Measurements from ENCODE around the gene ZNF816. TPM values are rescaled to one million over a fixed set of nuclear protein-coding genes. Genes with fewer than 3 reads are reported as not detected.

The ZNF816 gene
- total and polyA plus RNA-seq, 2 of the 8 experiments (the other 6 are each of a cell fraction or from before 2014, with no cell fraction given): 2.7 to 13.2 TPM

DNA sequence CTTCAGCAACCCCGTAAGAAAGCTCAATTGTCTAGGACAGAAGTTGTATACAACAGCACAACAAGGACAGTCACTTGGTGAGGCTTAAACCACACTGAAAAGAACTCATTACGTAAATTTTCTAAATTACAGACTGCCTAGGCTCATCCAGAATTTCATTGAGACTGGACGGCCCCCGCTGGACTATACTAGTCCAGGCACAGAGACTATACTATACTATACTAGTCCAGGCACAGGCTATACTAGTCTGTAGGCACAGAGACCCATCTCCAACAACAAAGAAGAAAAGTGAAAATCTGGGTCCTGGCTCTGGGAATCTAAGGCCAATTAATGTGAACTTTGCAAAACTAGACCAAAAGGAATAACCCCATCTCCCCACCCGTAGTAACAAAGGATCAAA lies 700 bp downstream of the ZNF816 start:
- no peak overlapping the region for H3K14ac ChIP-seq (ENCODE audit: insufficient read length)
- H3K79me2 ChIP-seq (ENCODE audit: control insufficient read depth in 1 of 2, insufficient read depth in 2 of 2, low read length in 2 of 2): peaks cover 0 to 25% of the 10 kb centered on the region in 2 experiments; a peak in 2 of 4 replicates
- H3K4ac ChIP-seq (replicated peaks; ENCODE audit: insufficient read length, low read depth, low read length): no peak overlapping the region
- H3K27me3 ChIP-seq (replicated peaks in 1 of 4; ENCODE audit: control insufficient read depth in 3 of 4, extremely low read depth in 1 of 4, insufficient read depth in 3 of 4, low read length in 3 of 4): no peaks in the 10 kb centered on the region
- H3K79me1 ChIP-seq (ENCODE audit: low read depth, low read length): peaks cover 5% of the 10 kb centered on the region; the same call in 1 of the 2 replicates
- peak overlapping the region; percentile 71 to 97 for H3K4me2 ChIP-seq (ENCODE audit: insufficient read depth in 1 of 2, low read depth in 2 of 2, low read length in 2 of 2)
- no peak overlapping the region for H3K56ac ChIP-seq (replicated peaks; ENCODE audit: insufficient read length, low read depth, low read length)
- POLR2A ChIA-PET (ENCODE audit: partially characterized antibody): interaction anchor here (0.7 to 2.3 kb wide), 6 partner anchors 13 to 66 kb away, joined by 3 to 16 read pairs (median 4); no protein-coding TSS in a partner anchor
- peak overlapping the region; percentile 72; the same call in 1 of the 2 replicates for H2AFZ ChIP-seq (ENCODE audit: low read length)
- no peak overlapping the region for H2BK15ac ChIP-seq (ENCODE audit: low read length)
- no peak overlapping the region for H4K91ac ChIP-seq (replicated peaks; ENCODE audit: insufficient read length, low read length)
- no peak for FAIRE-seq
- no peak for DNase-seq (ENCODE audit: low read depth in 1 of 2, low spot score in 2 of 2)
- H4K20me1 ChIP-seq (replicated peaks in 1 of 2; ENCODE audit: control insufficient read depth in 1 of 2, insufficient read depth in 2 of 2, low read length in 2 of 2): peaks cover 0 to 2% of the 10 kb centered on the region in 2 experiments
- H3K27ac ChIP-seq (ENCODE audit: low read depth, low read length): no peak overlapping the region
- no peak overlapping the region for H2BK5ac ChIP-seq (ENCODE audit: low read depth, low read length)
- H4K5ac ChIP-seq (ENCODE audit: insufficient read length, low read depth, low read length): no peak overlapping the region
- CTCF ChIA-PET (ENCODE audit: partially characterized antibody): interaction anchor here (0.6 to 1.2 kb wide), 5 partner anchors 9 to 986 kb away, joined by 3 to 4 read pairs (median 4); no protein-coding TSS in a partner anchor
- no peak overlapping the region for H3K18ac ChIP-seq (ENCODE audit: extremely low read depth, low read length)
- peaks cover 0 to 7% (median under 1%) of the 10 kb centered on the region in 4 experiments; a peak in 2 of 7 replicates for H3K4me1 ChIP-seq (replicated peaks in 1 of 4; ENCODE audit: control insufficient read depth in 3 of 4, insufficient read depth in 4 of 4, low read length in 3 of 4)
- H3K23me2 ChIP-seq (ENCODE audit: low read depth, low read length): peaks cover 3% of the 10 kb centered on the region
- H3K36me3 ChIP-seq (ENCODE audit: control insufficient read depth in 2 of 4, insufficient read depth in 4 of 4, low read length in 3 of 4): peaks cover 0 to 21% (median 3%) of the 10 kb centered on the region in 4 experiments; a peak in 3 of 8 replicates
- H3K23ac ChIP-seq (ENCODE audit: insufficient read length): no peak overlapping the region
- WGBS, 2 experiments (ENCODE audit: extremely low coverage in 1 of 2, insufficient coverage in 1 of 2, insufficient read length in 1 of 2, insufficient replicate concordance in 2 of 2, low coverage in 1 of 2, low lambda C conversion rate in 2 of 2, missing lambda C conversion rate in 1 of 2): 47% methylated on average over 5 of the region's 5 CpGs; no CpG with 5 or more reads in 1 of the 2 experiments
- H3K4me3 ChIP-seq (ENCODE audit: extremely low read depth in 1 of 4, insufficient read depth in 2 of 4, low read depth in 3 of 4, low read length in 4 of 4): peak overlapping the region; percentile 82 to 89 (median 88)
- peak overlapping the region; percentile 46 to 74 (median 66) for H3K9ac ChIP-seq (replicated peaks in 1 of 4; ENCODE audit: extremely low read depth in 1 of 4, low read depth in 3 of 4, low read length in 3 of 4)
- no peak overlapping the region for H4K8ac ChIP-seq (ENCODE audit: extremely low read depth, insufficient read depth, low read length)
- no peak overlapping the region for H2BK12ac ChIP-seq (ENCODE audit: low read depth, low read length)
- H2BK120ac ChIP-seq (replicated peaks; ENCODE audit: low read depth, low read length): no peak overlapping the region
- H2AK5ac ChIP-seq (ENCODE audit: low read depth, low read length): no peak overlapping the region
- TF ChIP-seq, protein P1, sequence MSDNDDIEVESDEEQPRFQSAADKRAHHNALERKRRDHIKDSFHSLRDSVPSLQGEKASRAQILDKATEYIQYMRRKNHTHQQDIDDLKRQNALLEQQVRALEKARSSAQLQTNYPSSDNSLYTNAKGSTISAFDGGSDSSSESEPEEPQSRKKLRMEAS (IDR thresholded peaks at IDR 0.05): no peak
- TF ChIP-seq, protein P2, sequence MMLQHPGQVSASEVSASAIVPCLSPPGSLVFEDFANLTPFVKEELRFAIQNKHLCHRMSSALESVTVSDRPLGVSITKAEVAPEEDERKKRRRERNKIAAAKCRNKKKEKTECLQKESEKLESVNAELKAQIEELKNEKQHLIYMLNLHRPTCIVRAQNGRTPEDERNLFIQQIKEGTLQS (IDR thresholded peaks at IDR 0.05; ENCODE audit: insufficient read depth, low read depth, low read length): no peak
- no peak for TF ChIP-seq PHF8 (conservative IDR thresholded peaks at IDR 0.05; ENCODE audit: low read depth, low read length)
- TF ChIP-seq EGR1 (IDR thresholded peaks at IDR 0.05; ENCODE audit: borderline replicate concordance, low read depth, low read length): no peak
- TF ChIP-seq GTF2F1 (IDR thresholded peaks at IDR 0.05; ENCODE audit: borderline replicate concordance, low read depth, low read length): no peak
- no peak for TF ChIP-seq SP1 (IDR thresholded peaks at IDR 0.05; ENCODE audit: low read depth, low read length)
- no peak for TF ChIP-seq NANOG (IDR thresholded peaks at IDR 0.05; ENCODE audit: insufficient read depth, low read depth, low read length, poor library complexity, severe bottlenecking)
- no peak for TF ChIP-seq EZH2 (IDR thresholded peaks at IDR 0.05; ENCODE audit: low read depth, low read length, severe bottlenecking)
- no peak overlapping the region for H2BK20ac ChIP-seq (ENCODE audit: low read length)
- H3K9me3 ChIP-seq (ENCODE audit: insufficient read depth in 2 of 2, low read depth in 1 of 2, low read length in 1 of 2): 0 out of 4 replicates have a peak, but pooled peaks cover 0 to 3% of the 10 kb centered on the region in 2 experiments

Data from H1 (cell line).